ENCODE data around the gene KRTAP10-1. TPM values are rescaled to one million over a fixed set of nuclear protein-coding genes. Genes with fewer than 3 reads are reported as not detected.

KRTAP10-1 gene
- total RNA-seq (ENCODE audit: low replicate concordance): not detected in 2 replicates
- long read RNA-seq: 0 reads

GRCh38 chr21:44539991-44540666 is at the start of gene KRTAP10-1:
TSS of gene KRTAP10-1 (minus strand) at chr21:44540195. CDS start at chr21:44540150, 45 bp downstream.
- no peaks in the 10 kb centered on the region for H3K4me1 Mint-ChIP-seq (ENCODE audit: unreplicated experiment)

GRCh38 chr21:44589094-44589493 is 49.1 kb upstream of the KRTAP10-1 start:
- H3K27ac Mint-ChIP-seq: no peak overlapping the region
- no peak for DNase-seq (ENCODE audit: extremely low spot score, unreplicated experiment)
- no peaks in the 10 kb centered on the region for H3K36me3 Mint-ChIP-seq
- H3K4me1 Mint-ChIP-seq (ENCODE audit: unreplicated experiment): peaks cover 4% of the 10 kb centered on the region
- no peak for TF ChIP-seq CTCF (conservative IDR thresholded peaks at IDR 0.05)
- peaks cover 21% of the 10 kb centered on the region for H3K27me3 Mint-ChIP-seq
- no peak overlapping the region for H3K4me3 Mint-ChIP-seq
- no peaks in the 10 kb centered on the region for H3K9me3 Mint-ChIP-seq

More at GRCh38 chr21:44539991-44540666, at the start of gene KRTAP10-1:
- Mint-ChIP-seq H3K36me3 (no peaks in the 10 kb centered on the region), H3K4me3 (no peak within 1 kb of the TSS), H3K9me3 (no peaks in the 10 kb centered on the region), H3K27me3 (no peaks in the 10 kb centered on the region), H3K27ac (no peak within 1 kb of the TSS)
- DNase-seq (ENCODE audit: extremely low spot score, unreplicated experiment): no peak
- no peak for TF ChIP-seq CTCF (conservative IDR thresholded peaks at IDR 0.05)

GRCh38 chr21:44585892-44586291 is 45.9 kb upstream of the KRTAP10-1 start:
- DNase-seq (ENCODE audit: extremely low spot score, unreplicated experiment): no peak
- peaks cover 29% of the 10 kb centered on the region for H3K27me3 Mint-ChIP-seq
- H3K9me3 Mint-ChIP-seq: no peaks in the 10 kb centered on the region
- no peak overlapping the region for H3K4me3 Mint-ChIP-seq
- H3K4me1 Mint-ChIP-seq (ENCODE audit: unreplicated experiment): peaks cover 6% of the 10 kb centered on the region
- no peak for TF ChIP-seq CTCF (conservative IDR thresholded peaks at IDR 0.05)
- H3K36me3 Mint-ChIP-seq: no peaks in the 10 kb centered on the region
- H3K27ac Mint-ChIP-seq: no peak overlapping the region

- no peak overlapping the region for H3K4me3 Mint-ChIP-seq
- H3K9me3 Mint-ChIP-seq: no peaks in the 10 kb centered on the region
Measured at GRCh38 chr21:44583800-44584147, 43.8 kb upstream of the KRTAP10-1 start.

GRCh38 chr21:44583089-44583799 is 43.2 kb upstream of the KRTAP10-1 start:
- Mint-ChIP-seq H3K9me3 (no peaks in the 10 kb centered on the region), H3K36me3 (no peaks in the 10 kb centered on the region), H3K4me1 (ENCODE audit: unreplicated experiment) (peaks cover 6% of the 10 kb centered on the region), H3K27ac (no peak overlapping the region), H3K27me3 (peaks cover 29% of the 10 kb centered on the region), H3K4me3 (no peak overlapping the region)
- no peak for DNase-seq (ENCODE audit: extremely low spot score, unreplicated experiment)
- no peak for TF ChIP-seq CTCF (conservative IDR thresholded peaks at IDR 0.05)

More at GRCh38 chr21:44583800-44584147, 43.8 kb upstream of the KRTAP10-1 start:
- peaks cover 6% of the 10 kb centered on the region for H3K4me1 Mint-ChIP-seq (ENCODE audit: unreplicated experiment)
- peaks cover 29% of the 10 kb centered on the region for H3K27me3 Mint-ChIP-seq
- DNase-seq (ENCODE audit: extremely low spot score, unreplicated experiment): no peak
- H3K36me3 Mint-ChIP-seq: no peaks in the 10 kb centered on the region
- no peak for TF ChIP-seq CTCF (conservative IDR thresholded peaks at IDR 0.05)
- H3K27ac Mint-ChIP-seq: no peak overlapping the region

Data from type B pancreatic cell (in vitro differentiated cells).